Astrocyte of the cerebellum (primary cell): ENCODE data around the gene PHIP.

Source experiments
- DNase-seq: peaks from one replicate; pipeline ENCODE4 v3.0.0-alpha.2; 2011; ENCODE audit warnings: low read depth
- H3K4me3 ChIP-seq: 2 replicates; pipeline ENCODE4 v1.5.1; 2011; ENCODE audit warnings: mild to moderate bottlenecking, low read depth, low read length, moderate library complexity
- in situ Hi-C: cut with HindIII; loops from 2 replicates; pipeline ENCODE4 v1.10.0; 2017; ENCODE audit warnings: low sequenced_read_pairs
- TF ChIP-seq, protein P1 (sequence below): IDR thresholded peaks from 2 replicates; pipeline ENCODE4 v1.5.1; 2012; ENCODE audit warnings: low read length, low read depth, moderate library complexity, mild to moderate bottlenecking; ENCODE audit errors: missing control alignments

The PHIP gene

DNA sequence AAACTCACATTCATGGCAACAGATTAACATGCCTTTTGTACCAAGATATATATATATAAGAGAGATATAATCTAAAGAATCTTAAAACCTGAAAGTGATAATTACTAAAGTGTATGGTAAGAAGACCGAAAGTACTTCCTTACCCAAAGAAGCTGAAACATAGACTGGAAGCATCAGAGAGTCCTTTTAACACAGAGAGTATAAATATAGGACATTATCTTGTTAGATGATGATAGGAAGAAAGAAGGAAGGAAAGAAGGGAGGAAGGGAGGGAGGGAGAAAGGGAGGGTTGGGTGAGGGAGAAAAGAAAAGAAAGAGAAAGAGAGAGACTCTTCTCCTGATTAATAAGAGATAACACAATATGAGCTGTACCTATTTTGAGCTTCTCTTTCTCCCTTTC is 68.2 kb downstream of the PHIP start:
- in situ Hi-C loops = no loop called here
- H3K4me3 ChIP-seq = no peak overlapping the region
- DNase-seq = no peak
- TF ChIP-seq, protein P1, sequence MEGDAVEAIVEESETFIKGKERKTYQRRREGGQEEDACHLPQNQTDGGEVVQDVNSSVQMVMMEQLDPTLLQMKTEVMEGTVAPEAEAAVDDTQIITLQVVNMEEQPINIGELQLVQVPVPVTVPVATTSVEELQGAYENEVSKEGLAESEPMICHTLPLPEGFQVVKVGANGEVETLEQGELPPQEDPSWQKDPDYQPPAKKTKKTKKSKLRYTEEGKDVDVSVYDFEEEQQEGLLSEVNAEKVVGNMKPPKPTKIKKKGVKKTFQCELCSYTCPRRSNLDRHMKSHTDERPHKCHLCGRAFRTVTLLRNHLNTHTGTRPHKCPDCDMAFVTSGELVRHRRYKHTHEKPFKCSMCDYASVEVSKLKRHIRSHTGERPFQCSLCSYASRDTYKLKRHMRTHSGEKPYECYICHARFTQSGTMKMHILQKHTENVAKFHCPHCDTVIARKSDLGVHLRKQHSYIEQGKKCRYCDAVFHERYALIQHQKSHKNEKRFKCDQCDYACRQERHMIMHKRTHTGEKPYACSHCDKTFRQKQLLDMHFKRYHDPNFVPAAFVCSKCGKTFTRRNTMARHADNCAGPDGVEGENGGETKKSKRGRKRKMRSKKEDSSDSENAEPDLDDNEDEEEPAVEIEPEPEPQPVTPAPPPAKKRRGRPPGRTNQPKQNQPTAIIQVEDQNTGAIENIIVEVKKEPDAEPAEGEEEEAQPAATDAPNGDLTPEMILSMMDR = no peak

DNA sequence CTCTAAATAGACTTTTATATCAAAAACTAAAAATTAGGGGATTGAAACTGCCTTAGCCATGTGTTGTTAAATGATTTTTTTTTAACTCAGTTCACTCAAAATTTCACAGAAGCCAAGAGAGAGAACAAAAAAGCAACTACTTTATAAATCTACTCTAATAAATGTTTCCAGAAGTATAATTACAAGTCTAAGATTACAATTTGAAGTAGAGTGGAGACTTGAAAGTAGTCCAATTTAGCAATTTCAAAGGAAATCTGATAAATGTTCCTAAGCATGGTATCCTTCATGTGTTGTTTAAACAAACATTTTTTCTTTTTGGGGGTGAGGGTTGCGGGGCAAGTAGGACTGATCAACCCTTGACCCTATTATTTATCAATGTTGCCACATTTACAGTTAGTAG is 72.6 kb downstream of the PHIP start:
- no peak for DNase-seq
- in situ Hi-C loops = no loop called here
- H3K4me3 ChIP-seq = no peak overlapping the region
- TF ChIP-seq, protein P1 = no peak

DNA sequence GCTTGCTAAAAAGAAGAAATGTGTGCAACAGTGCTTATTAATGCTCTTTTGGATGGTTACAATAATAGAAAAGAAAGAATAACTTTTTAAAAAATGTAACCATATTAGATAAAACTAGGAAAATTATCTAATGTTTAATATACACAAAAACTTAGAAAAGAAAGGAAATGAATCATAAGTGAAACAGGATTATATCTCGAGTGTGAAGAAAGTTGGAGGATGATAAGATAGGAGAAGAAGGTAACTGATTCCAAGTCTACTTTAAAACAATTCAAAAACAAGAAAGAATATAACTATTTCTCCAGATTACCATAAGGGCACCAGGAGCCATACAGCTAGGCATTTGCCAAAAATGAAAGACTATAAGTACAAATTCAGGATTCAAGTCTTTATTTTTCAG is 73.0 kb downstream of the PHIP start:
- in situ Hi-C loops = no loop called here
- TF ChIP-seq, protein P1 = no peak

DNA sequence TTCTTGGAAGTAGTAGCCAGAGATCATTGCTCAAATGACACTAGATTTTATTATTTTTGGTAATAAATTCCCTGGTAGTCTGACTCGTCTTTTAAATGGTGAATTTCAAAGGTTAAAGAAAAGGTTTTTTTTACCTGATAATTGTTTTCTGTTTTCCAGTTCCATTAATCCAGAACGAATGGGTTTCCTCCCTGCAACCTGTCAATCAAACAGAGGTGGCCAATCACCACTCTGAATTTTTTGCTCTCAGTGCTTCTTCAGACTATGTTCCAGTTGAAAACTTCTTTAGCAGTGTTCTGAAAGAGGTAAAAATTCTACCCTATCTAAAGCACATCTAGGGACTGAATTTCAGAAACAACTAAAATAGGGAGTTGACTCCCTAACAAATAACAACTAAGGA is 73.8 kb downstream of the PHIP start:
- DNase-seq = no peak
- TF ChIP-seq, protein P1 = no peak
- in situ Hi-C loops = no loop called here
- H3K4me3 ChIP-seq = no peak overlapping the region

More for the DNA sequence above, 73.0 kb downstream of the PHIP start:
- DNase-seq = no peak
- no peak overlapping the region for H3K4me3 ChIP-seq

DNA sequence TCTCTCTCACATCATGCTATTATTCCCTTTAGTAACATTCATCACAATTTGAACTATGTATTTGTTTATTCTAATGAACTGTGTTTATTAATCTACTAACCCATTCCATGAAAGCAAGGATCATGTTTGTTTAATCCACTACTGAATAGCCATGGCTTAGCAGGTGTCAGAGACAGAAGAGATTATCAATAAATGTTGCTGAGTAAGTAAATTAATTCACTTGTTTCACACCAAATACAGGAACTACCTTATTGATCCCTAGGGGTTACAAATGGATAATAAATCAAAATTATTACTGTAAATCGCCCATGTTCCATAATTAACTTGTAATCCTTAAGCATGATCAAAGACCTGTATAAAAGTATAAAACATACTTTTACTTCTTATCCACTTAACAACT is 76.6 kb downstream of the PHIP start:
- TF ChIP-seq, protein P1 = no peak
- in situ Hi-C loops = no loop called here
- H3K4me3 ChIP-seq = no peak overlapping the region
- DNase-seq = no peak

DNA sequence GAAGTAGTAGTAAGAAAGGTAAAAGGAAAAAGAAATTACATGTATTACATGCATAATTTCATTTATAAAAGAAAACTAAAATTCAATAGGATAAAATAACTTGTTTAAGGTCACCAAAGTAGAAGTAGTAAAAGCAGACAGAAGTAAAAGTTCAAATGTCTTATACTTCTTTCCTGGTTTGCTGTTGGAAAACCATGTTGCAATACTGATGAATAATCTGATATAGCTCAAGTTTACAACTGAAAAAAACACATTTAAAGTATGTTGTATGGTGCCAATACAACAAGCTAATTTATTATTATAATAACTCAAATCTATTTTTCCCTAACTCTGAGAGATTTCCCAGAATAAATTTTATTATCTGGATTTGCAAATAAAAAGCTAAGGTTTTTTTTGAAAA is 78.3 kb downstream of the PHIP start:
- no peak for DNase-seq
- in situ Hi-C loops = no loop called here
- H3K4me3 ChIP-seq = no peak overlapping the region
- TF ChIP-seq, protein P1 = no peak

DNA sequence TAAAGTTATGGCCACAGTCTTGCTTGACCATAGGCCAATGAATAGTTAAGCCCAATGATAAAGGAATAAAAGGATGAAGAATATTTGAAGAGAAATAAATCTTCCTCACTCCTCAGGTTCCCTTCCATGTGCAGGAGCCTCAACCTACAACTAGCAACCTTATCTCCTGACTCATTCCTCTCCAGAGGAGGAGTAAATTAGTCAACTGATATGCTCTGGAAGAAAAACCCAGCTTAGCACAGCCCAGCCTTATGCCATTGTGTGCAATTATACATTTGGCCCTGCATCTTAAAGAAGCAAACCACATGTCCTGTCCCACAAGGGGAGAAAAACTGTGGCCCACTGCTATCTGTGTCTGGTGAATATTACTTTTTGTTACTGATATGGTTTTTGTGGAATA is 82.1 kb downstream of the PHIP start:
- in situ Hi-C loops = no loop called here
- TF ChIP-seq, protein P1 = no peak
- no peak overlapping the region for H3K4me3 ChIP-seq
- no peak for DNase-seq
